HepG2 (cell line): Measurements from ENCODE around the gene DLG1.

ENCODE experiments used
- POLR2A ChIP-seq, 2 experiments: IDR thresholded peaks; 2 replicates each; pipeline ENCODE4 v1.6.1; 2011; ENCODE audit warnings: low read depth in 2 of 2, low read length in 2 of 2, mild to moderate bottlenecking in 1 of 2, moderate library complexity in 1 of 2; ENCODE audit not compliant: insufficient read depth in 1 of 2
- PRMT3 ChIP-seq: sonication (generic); formaldehyde crosslinking; IDR thresholded peaks from 2 replicates; pipeline ENCODE4 v1.8.1; 2022; ENCODE audit warnings: low read depth, mild to moderate bottlenecking, moderate library complexity, missing genetic modification reagents, borderline replicate concordance
- TMF1 ChIP-seq: sonication (generic); formaldehyde crosslinking; IDR thresholded peaks from 2 replicates; pipeline ENCODE4 v1.8.1; 2022; ENCODE audit warnings: low read depth, missing genetic modification reagents
- USF2 ChIP-seq, 2 experiments: sonication (generic) in 1 of 2; formaldehyde crosslinking in 1 of 2; IDR thresholded peaks; 2 replicates each; pipeline versions ENCODE4 v1.5.1 to v1.6.1; 2011 to 2020; ENCODE audit warnings: borderline replicate concordance in 1 of 2, low read depth in 1 of 2, low read length in 1 of 2, mild to moderate bottlenecking in 1 of 2, missing genetic modification reagents in 1 of 2, moderate library complexity in 1 of 2

- TF ChIP-seq POLR2A (IDR thresholded peaks at IDR 0.05; ENCODE audit: insufficient read depth in 1 of 2, low read depth in 2 of 2, low read length in 2 of 2) (no peak), PRMT3 (CRISPR knock-in tag) (no peak), USF2 (IDR thresholded peaks at IDR 0.05; ENCODE audit: low read depth, low read length) (no peak), USF2 (CRISPR knock-in tag; IDR thresholded peaks at IDR 0.05; ENCODE audit: borderline replicate concordance) (no peak), TMF1 (CRISPR knock-in tag) (no peak)
These were observed 18.3 kb downstream of the DLG1 start for GRCh38 chr3:197280156-197280555.
